K562 (cell line): Measurements from ENCODE around the gene SYDE1. TPM values are rescaled to one million over a fixed set of nuclear protein-coding genes. Genes with fewer than 3 reads are reported as not detected.

Experiments
- ATAC-seq: fragments of 200-7000 bp; cut with Tn5 transposase; 3 replicates; pipeline ENCODE4 v1.9.1; 2020; ENCODE audit warnings: moderate library complexity
- BruUV-seq: library from RNA; stranded (reverse); fragments of 400-500 nt; replicated peaks from 2 replicates; lab custom pipeline; 2021; lab: Mats Ljungman, UMichigan
- CTCF ChIA-PET: fragments of 300-600 bp; formaldehyde crosslinking; extraction: SDS; loops from one replicate; lab custom pipeline; 2021; ENCODE audit warnings: low intra/inter-chr PET ratio; lab: Yijun Ruan, JAX
- POLR2A ChIA-PET: fragments of 300-600, 350-650 bp; sonication (Branson Sonifier 250); formaldehyde crosslinking; extraction: SDS; loops from one replicate; lab custom pipeline; 2021; ENCODE audit warnings: antibody characterized with exemption, inconsistent platforms; lab: Yijun Ruan, JAX
- DNase-seq, 4 experiments: peaks; one replicate each; pipeline versions ENCODE4 v3.0.0 to v3.0.0-alpha.2; 2011 to 2018; ENCODE audit warnings: low spot score in 3 of 4, mixed read lengths in 3 of 4; ENCODE audit errors: extremely low read depth in 1 of 4
- FAIRE-seq: peaks from 2 replicates; lab custom pipeline; 2011; peaks lifted over from hg19 to GRCh38; lab: Jason Lieb, UNC
- H2AFZ ChIP-seq: 2 replicates; pipeline ENCODE4 v1.6.0; 2011; ENCODE audit warnings: low read depth, low read length, control low read depth, inconsistent platforms
- H3K27ac ChIP-seq: fragments of 200-600 bp; 3 replicates; pipeline ENCODE4 v1.8.0; 2011; ENCODE audit warnings: low read depth, mild to moderate bottlenecking, control low read depth, inconsistent platforms, low read length, moderate library complexity, mixed read lengths; ENCODE audit errors: extremely low read depth
- H3K27me3 ChIP-seq, 2 experiments: fragments of 300-600 bp in 1 of 2; 2 replicates in 1 of 2; 3 replicates in 1 of 2; pipeline versions ENCODE4 v1.6.0 to v1.8.0; 2011; ENCODE audit warnings: inconsistent platforms in 2 of 2, low read length in 2 of 2, mild to moderate bottlenecking in 1 of 2, mixed read lengths in 1 of 2, moderate library complexity in 1 of 2; ENCODE audit not compliant: control insufficient read depth in 2 of 2, insufficient read depth in 2 of 2
- H3K36me3 ChIP-seq: fragments of 300-600 bp; 3 replicates; pipeline ENCODE4 v1.8.0; 2011; ENCODE audit warnings: mild to moderate bottlenecking, low read length, inconsistent platforms; ENCODE audit not compliant: control insufficient read depth, insufficient read depth
- H3K4me1 ChIP-seq, 2 experiments: fragments of 200-600 bp in 1 of 2; replicated peaks in 1 of 2; 2 replicates in 1 of 2; 3 replicates in 1 of 2; pipeline versions ENCODE4 v1.5.1 to v1.8.0; 2011; ENCODE audit warnings: inconsistent platforms in 2 of 2, low read length in 2 of 2, mild to moderate bottlenecking in 1 of 2, mixed read lengths in 1 of 2, moderate library complexity in 1 of 2; ENCODE audit not compliant: control insufficient read depth in 2 of 2, insufficient read depth in 2 of 2
- H3K4me2 ChIP-seq: 2 replicates; pipeline ENCODE4 v1.6.1; 2011; ENCODE audit warnings: low read length, control low read depth, inconsistent platforms, mixed read lengths; ENCODE audit not compliant: insufficient read depth
- H3K4me3 ChIP-seq: fragments of 200-600 bp; sonication (generic), shearing (Covaris generic); 2 replicates; pipeline ENCODE4 v1.5.1; 2016; ENCODE audit warnings: control low read depth, inconsistent platforms
- H3K79me2 ChIP-seq: fragments of 200-600 bp; 3 replicates; pipeline ENCODE4 v1.8.0; 2011; ENCODE audit warnings: low read length, inconsistent platforms; ENCODE audit not compliant: control insufficient read depth, insufficient read depth
- H3K9ac ChIP-seq, 2 experiments: 2 replicates each; pipeline versions ENCODE4 v1.6.0 to v1.6.1; 2011; ENCODE audit warnings: low read depth in 2 of 2, low read length in 2 of 2, control low read depth in 1 of 2, inconsistent platforms in 1 of 2, mild to moderate bottlenecking in 1 of 2, mixed read lengths in 1 of 2; ENCODE audit not compliant: insufficient read depth in 1 of 2
- H3K9me1 ChIP-seq: one replicate; pipeline ENCODE4 v1.6.0; 2011; ENCODE audit warnings: inconsistent platforms, mild to moderate bottlenecking, low read length, moderate library complexity; ENCODE audit not compliant: control insufficient read depth, insufficient read depth
- H3K9me3 ChIP-seq: replicated peaks from 2 replicates; pipeline ENCODE4 v1.5.1; 2011; ENCODE audit warnings: low read depth, low read length, inconsistent platforms; ENCODE audit not compliant: control insufficient read depth, insufficient read depth
- H4K20me1 ChIP-seq: replicated peaks from 2 replicates; pipeline ENCODE4 v1.6.1; 2011; ENCODE audit warnings: low read length, inconsistent platforms, mixed read lengths; ENCODE audit not compliant: control insufficient read depth, insufficient read depth
- CCAR2 ChIP-seq: fragments of 200-400 bp; formaldehyde crosslinking; IDR thresholded peaks from 2 replicates; pipeline ENCODE4 v1.6.1; 2017; ENCODE audit warnings: mild to moderate bottlenecking, low read depth, low read length
- CEBPB ChIP-seq: fragments of 450-650 bp; IDR thresholded peaks from 2 replicates; pipeline ENCODE4 v1.6.1; 2016; ENCODE audit warnings: missing genetic modification characterization, missing compliant biosample characterization
- KAT2B ChIP-seq: IDR thresholded peaks from one replicate; pipeline ENCODE4 v1.6.1; 2012; ENCODE audit warnings: low read depth, mild to moderate bottlenecking, control low read depth, inconsistent platforms, low read length, moderate library complexity
- NFIC ChIP-seq: fragments of 450-650 bp; IDR thresholded peaks from 2 replicates; pipeline ENCODE4 v1.6.1; 2017; ENCODE audit warnings: mild to moderate bottlenecking, inconsistent platforms
- ZNF124 ChIP-seq: sonication (generic); formaldehyde crosslinking; IDR thresholded peaks from 2 replicates; pipeline ENCODE4 v1.8.1; 2022; ENCODE audit warnings: missing genetic modification reagents
- ZNF444 ChIP-seq: fragments of 250-450 bp; sonication (Bioruptor Pico); IDR thresholded peaks from 2 replicates; pipeline ENCODE4 v1.4.0; 2020; ENCODE audit warnings: mild to moderate bottlenecking, moderate library complexity
- WGBS: fragments of 100-300 bp; shearing (Covaris generic); methylation state at CpG from one replicate; pipeline ENCODE4 v1.1.6; 2016; ENCODE audit warnings: low coverage, mixed read lengths; ENCODE audit not compliant: insufficient coverage; ENCODE audit errors: missing lambda C conversion rate; 5-methylcytosine and 5-hydroxymethylcytosine counted together
- in situ Hi-C: fragments of 300-500 bp; cut with MboI; formaldehyde crosslinking; loops from 4 replicates; pipeline ENCODE4 v1.15.0; 2018; ENCODE audit warnings: inconsistent platforms, mixed read lengths
- intact Hi-C: fragments of 100-400 bp; cut with micrococcal nuclease; formaldehyde crosslinking; loops from 2 replicates; pipeline ENCODE4 v1.14.2; 2022
- polyA plus RNA-seq, 8 experiments: library from polyadenylated mRNA; depleted of rRNA in 4 of 8; stranded (reverse) in 5 of 8; unstranded in 3 of 8; fragments of >200 nt; fragmentation: Nextera tagmentation in 2 of 8; fragmentation: Illumina TruSeq in 1 of 8; extraction: Ambion mirVana in 2 of 8; extraction: Trizol in 1 of 8; gene quantifications; 2 replicates each; pipeline versions ENCODE4 v1.2.1 to v1.2.3, GENCODE V29; 2011 to 2014; ENCODE audit warnings: inconsistent platforms in 1 of 8, missing spikeins in 1 of 8
- total RNA-seq, 7 experiments: library from RNA; depleted of rRNA in 6 of 7; stranded (reverse); fragments of >200 nt in 6 of 7; fragmentation: Illumina TruSeq in 2 of 7; extraction: Trizol in 2 of 7; gene quantifications; 2 replicates each; pipeline versions ENCODE4 v1.2.1 to v1.2.3, GENCODE V29; 2011 to 2021; ENCODE audit warnings: low replicate concordance in 1 of 7
- TF ChIP-seq, protein P1 (sequence below): fragments of 200-600 bp; sonication (generic); IDR thresholded peaks from one replicate; pipeline ENCODE4 v1.6.1; 2012; ENCODE audit warnings: mild to moderate bottlenecking, low read depth, low read length, inconsistent platforms

SYDE1 gene
- total and polyA plus RNA-seq, 9 of the 15 experiments (the other 6 are each of a cell fraction or from before 2014, with no cell fraction given): 0.04 TPM; not detected in 8

DNA sequence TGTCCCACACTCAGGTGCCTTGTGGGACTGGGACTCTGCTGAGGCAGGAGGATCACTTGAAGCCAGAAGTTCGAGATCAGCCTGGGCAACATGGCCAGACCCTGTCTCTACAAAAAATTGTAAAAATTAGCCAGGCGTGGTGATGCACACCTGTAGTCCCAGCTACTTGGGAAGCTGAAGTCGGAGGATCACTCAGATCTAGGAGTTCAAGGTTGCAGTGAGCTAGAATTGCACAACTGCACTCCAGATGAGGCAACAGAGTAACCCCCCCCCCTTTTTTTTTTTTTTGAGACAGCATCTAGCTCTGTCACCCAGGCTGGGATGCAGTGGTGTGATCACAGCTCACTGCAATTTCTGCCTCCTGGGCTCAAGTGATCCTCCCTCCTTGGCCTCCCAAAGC, 11.0 kb upstream of the SYDE1 start:
- H3K36me3 ChIP-seq: no peaks in the 10 kb centered on the region
- no peak for ATAC-seq
- H3K4me2 ChIP-seq: no peak overlapping the region
- peaks cover 0 to 16% of the 10 kb centered on the region in 2 experiments; a peak in 2 of 5 replicates for H3K27me3 ChIP-seq
- no peak overlapping the region for H2AFZ ChIP-seq
- H3K4me3 ChIP-seq: no peak overlapping the region
- FAIRE-seq: no peak
- H3K4me1 ChIP-seq: no peaks in the 10 kb centered on the region
- in situ Hi-C loops: loop anchor here (10.0 kb wide), 1 partner anchor 459 kb away; no protein-coding TSS in a partner anchor
- H3K9me3 ChIP-seq: no peaks in the 10 kb centered on the region
- WGBS: 3% methylated on average over 3 of the region's 3 CpGs
- H3K9ac ChIP-seq: no peak overlapping the region
- peak; percentile 33; the same call in 1 of the 2 replicates for TF ChIP-seq CEBPB (tag)
- TF ChIP-seq, protein P1, sequence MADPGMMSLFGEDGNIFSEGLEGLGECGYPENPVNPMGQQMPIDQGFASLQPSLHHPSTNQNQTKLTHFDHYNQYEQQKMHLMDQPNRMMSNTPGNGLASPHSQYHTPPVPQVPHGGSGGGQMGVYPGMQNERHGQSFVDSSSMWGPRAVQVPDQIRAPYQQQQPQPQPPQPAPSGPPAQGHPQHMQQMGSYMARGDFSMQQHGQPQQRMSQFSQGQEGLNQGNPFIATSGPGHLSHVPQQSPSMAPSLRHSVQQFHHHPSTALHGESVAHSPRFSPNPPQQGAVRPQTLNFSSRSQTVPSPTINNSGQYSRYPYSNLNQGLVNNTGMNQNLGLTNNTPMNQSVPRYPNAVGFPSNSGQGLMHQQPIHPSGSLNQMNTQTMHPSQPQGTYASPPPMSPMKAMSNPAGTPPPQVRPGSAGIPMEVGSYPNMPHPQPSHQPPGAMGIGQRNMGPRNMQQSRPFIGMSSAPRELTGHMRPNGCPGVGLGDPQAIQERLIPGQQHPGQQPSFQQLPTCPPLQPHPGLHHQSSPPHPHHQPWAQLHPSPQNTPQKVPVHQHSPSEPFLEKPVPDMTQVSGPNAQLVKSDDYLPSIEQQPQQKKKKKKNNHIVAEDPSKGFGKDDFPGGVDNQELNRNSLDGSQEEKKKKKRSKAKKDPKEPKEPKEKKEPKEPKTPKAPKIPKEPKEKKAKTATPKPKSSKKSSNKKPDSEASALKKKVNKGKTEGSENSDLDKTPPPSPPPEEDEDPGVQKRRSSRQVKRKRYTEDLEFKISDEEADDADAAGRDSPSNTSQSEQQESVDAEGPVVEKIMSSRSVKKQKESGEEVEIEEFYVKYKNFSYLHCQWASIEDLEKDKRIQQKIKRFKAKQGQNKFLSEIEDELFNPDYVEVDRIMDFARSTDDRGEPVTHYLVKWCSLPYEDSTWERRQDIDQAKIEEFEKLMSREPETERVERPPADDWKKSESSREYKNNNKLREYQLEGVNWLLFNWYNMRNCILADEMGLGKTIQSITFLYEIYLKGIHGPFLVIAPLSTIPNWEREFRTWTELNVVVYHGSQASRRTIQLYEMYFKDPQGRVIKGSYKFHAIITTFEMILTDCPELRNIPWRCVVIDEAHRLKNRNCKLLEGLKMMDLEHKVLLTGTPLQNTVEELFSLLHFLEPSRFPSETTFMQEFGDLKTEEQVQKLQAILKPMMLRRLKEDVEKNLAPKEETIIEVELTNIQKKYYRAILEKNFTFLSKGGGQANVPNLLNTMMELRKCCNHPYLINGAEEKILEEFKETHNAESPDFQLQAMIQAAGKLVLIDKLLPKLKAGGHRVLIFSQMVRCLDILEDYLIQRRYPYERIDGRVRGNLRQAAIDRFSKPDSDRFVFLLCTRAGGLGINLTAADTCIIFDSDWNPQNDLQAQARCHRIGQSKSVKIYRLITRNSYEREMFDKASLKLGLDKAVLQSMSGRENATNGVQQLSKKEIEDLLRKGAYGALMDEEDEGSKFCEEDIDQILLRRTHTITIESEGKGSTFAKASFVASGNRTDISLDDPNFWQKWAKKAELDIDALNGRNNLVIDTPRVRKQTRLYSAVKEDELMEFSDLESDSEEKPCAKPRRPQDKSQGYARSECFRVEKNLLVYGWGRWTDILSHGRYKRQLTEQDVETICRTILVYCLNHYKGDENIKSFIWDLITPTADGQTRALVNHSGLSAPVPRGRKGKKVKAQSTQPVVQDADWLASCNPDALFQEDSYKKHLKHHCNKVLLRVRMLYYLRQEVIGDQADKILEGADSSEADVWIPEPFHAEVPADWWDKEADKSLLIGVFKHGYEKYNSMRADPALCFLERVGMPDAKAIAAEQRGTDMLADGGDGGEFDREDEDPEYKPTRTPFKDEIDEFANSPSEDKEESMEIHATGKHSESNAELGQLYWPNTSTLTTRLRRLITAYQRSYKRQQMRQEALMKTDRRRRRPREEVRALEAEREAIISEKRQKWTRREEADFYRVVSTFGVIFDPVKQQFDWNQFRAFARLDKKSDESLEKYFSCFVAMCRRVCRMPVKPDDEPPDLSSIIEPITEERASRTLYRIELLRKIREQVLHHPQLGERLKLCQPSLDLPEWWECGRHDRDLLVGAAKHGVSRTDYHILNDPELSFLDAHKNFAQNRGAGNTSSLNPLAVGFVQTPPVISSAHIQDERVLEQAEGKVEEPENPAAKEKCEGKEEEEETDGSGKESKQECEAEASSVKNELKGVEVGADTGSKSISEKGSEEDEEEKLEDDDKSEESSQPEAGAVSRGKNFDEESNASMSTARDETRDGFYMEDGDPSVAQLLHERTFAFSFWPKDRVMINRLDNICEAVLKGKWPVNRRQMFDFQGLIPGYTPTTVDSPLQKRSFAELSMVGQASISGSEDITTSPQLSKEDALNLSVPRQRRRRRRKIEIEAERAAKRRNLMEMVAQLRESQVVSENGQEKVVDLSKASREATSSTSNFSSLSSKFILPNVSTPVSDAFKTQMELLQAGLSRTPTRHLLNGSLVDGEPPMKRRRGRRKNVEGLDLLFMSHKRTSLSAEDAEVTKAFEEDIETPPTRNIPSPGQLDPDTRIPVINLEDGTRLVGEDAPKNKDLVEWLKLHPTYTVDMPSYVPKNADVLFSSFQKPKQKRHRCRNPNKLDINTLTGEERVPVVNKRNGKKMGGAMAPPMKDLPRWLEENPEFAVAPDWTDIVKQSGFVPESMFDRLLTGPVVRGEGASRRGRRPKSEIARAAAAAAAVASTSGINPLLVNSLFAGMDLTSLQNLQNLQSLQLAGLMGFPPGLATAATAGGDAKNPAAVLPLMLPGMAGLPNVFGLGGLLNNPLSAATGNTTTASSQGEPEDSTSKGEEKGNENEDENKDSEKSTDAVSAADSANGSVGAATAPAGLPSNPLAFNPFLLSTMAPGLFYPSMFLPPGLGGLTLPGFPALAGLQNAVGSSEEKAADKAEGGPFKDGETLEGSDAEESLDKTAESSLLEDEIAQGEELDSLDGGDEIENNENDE: no peak
- no peak for TF ChIP-seq KAT2B
- TF ChIP-seq CCAR2: no peak
- TF ChIP-seq ZNF444 (CRISPR knock-in tag): no peak
- no peak for TF ChIP-seq ZNF124
- no peak for TF ChIP-seq NFIC
- TF ChIP-seq, all 486 proteins: peak for 1
- no peak overlapping the region for H3K27ac ChIP-seq
- ChIA-PET POLR2A (interaction anchor here (0.6 kb wide), 1 partner anchor 447 kb away, joined by 3 read pairs; no protein-coding TSS in a partner anchor), CTCF (no interaction called here)
- intact Hi-C loops: no loop called here
- 0 out of 2 replicates have a peak, but pooled peaks cover 5% of the 10 kb centered on the region for H4K20me1 ChIP-seq
- H3K79me2 ChIP-seq: no peaks in the 10 kb centered on the region
- no peaks in the 10 kb centered on the region for H3K9me1 ChIP-seq
- no peak for DNase-seq
- BruUV-seq: no TSS peak
